Spleen (tissue), 7 donors: ENCODE results near the gene ELF5.

ENCODE experiments used
- POLR2AphosphoS5 ChIP-seq, 3 donors: sonication (generic); formaldehyde crosslinking; IDR thresholded peaks; one replicate each; pipeline ENCODE4 v1.5.1; 2017; ENCODE audit warnings: antibody characterized with exemption in 3 of 3
- TF ChIP-seq, protein P1 (sequence below), 11 experiments: fragments of 200-600 bp in 7 of 11; fragments of 450-650 bp in 4 of 11; sonication (generic) in 4 of 11; IDR thresholded peaks in 8 of 11; conservative IDR thresholded peaks in 3 of 11; 1 replicate in 7 of 11; 2 replicates in 4 of 11; pipeline versions ENCODE4 v1.4.0 to v1.8.0; 2016 to 2021; ENCODE audit warnings: antibody characterized with exemption in 11 of 11, inconsistent platforms in 4 of 11, mild to moderate bottlenecking in 1 of 11
- donor health status: DM: no; HTN: no; CAD: no; lungs with moderate emphysema.
- donor health status: DM: no; HTN: no; CAD: no.
- donor health status: DM: no; HTN: no; CAD: no.

DNA sequence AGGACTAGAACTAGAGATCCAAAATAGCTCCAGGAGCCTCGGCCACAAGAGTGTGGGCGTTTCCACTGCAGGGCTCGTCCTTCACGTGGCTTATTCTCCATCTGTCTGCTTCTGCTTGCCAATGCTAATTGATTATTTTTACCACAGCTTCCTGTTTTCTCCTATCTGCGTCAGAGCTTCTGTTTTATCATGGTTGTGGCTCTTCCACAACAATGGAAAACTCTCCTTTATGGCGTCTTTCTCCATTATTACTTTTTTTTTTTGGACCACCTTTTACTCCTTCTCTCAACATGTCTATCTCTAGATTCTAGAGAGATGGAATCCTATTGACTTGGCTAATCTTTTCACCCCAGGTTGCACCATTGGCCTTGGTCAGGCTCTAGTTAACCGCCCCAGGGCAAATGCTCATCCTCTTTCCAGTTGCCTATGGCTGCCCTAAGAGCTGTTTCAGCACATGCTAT lies 49.0 kb downstream of the ELF5 start:
- TF ChIP-seq, protein P1, sequence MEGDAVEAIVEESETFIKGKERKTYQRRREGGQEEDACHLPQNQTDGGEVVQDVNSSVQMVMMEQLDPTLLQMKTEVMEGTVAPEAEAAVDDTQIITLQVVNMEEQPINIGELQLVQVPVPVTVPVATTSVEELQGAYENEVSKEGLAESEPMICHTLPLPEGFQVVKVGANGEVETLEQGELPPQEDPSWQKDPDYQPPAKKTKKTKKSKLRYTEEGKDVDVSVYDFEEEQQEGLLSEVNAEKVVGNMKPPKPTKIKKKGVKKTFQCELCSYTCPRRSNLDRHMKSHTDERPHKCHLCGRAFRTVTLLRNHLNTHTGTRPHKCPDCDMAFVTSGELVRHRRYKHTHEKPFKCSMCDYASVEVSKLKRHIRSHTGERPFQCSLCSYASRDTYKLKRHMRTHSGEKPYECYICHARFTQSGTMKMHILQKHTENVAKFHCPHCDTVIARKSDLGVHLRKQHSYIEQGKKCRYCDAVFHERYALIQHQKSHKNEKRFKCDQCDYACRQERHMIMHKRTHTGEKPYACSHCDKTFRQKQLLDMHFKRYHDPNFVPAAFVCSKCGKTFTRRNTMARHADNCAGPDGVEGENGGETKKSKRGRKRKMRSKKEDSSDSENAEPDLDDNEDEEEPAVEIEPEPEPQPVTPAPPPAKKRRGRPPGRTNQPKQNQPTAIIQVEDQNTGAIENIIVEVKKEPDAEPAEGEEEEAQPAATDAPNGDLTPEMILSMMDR (IDR thresholded peaks at IDR 0.05 in 8 of 11, conservative IDR thresholded peaks at IDR 0.05 in 3 of 11) = no peak
- no peak for TF ChIP-seq POLR2AphosphoS5 (IDR thresholded peaks at IDR 0.05)
